ENCODE results near the gene SH3BP4. TPM values are rescaled to one million over a fixed set of nuclear protein-coding genes. Genes with fewer than 3 reads are reported as not detected.

SH3BP4 gene
- total RNA-seq, 4 donors from 2014 or later: 29.3 to 63.0 (median 42.9) TPM

DNA sequence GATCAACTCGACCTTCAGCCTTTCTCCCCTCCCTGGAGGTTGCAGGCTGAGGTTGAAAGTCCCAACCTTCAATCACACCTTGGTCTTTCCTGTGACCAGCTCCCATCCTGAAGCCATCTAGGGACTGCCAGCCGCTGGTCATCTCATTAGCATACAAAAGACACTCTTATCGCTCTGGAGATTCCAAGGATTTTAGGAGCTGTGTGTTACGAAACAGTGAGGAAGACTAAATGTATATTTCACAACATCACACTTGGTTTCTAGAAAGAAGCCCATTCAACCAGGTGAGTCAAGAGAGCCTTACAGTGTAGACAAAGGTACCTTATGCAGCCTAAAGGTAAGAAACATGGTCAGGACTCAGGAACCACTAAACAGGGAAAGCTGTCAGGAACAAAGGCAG lies 126.4 kb downstream of the SH3BP4 start:
- H3K27me3 ChIP-seq: no peaks in the 10 kb centered on the region
- 50 to 82% methylated on average over 2 to 3 of the region's 4 CpGs for WGBS, 2 donors (ENCODE audit: low coverage in 1 of 2)
- H3K9me3 ChIP-seq: no peaks in the 10 kb centered on the region
- no peaks in the 10 kb centered on the region for H3K4me1 ChIP-seq
- no peaks in the 10 kb centered on the region for H3K36me3 ChIP-seq
- no peak for ATAC-seq
- TF ChIP-seq POLR2AphosphoS5 (IDR thresholded peaks at IDR 0.05) (no peak), EP300 (IDR thresholded peaks at IDR 0.05) (no peak), POLR2A (IDR thresholded peaks at IDR 0.05) (no peak)
- H3K27ac ChIP-seq: no peak overlapping the region
- no peak overlapping the region for H3K4me3 ChIP-seq

DNA sequence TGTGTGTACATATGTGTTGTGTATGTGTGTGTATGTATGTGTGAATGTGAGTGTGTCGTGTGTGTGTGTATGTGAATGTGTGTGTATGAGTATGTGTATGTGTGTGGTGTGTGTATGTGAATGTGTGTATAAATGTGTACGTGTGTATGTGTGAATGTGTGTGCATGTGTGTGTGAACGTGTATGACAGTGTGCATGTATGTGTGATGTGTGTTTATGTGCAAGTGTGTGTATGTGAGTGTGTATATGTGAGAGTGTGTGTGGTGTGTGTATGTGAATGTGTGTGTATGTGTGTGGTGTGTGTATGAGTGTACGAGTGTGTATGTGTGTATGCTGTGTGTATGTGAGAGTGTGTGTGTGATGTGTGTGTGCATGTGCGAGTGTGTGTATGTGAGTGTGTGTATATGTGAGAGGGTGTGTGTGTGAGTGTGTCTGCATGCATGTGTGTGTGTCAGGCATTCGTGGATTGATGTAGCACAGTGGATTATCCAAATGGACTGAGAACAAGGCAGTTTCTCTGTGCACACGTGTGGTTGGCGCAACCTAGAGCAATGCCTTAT lies 127.2 kb downstream of the SH3BP4 start:
- 91 to 93% methylated on average over 6 to 8 of the region's 8 CpGs for WGBS, 2 donors (ENCODE audit: low coverage in 1 of 2)
- Histone ChIP-seq H3K36me3 (no peaks in the 10 kb centered on the region), H3K27me3 (no peaks in the 10 kb centered on the region), H3K4me3 (no peak overlapping the region), H3K4me1 (no peaks in the 10 kb centered on the region), H3K9me3 (no peaks in the 10 kb centered on the region), H3K27ac (no peak overlapping the region)
- ATAC-seq: no peak
- TF ChIP-seq POLR2AphosphoS5 (IDR thresholded peaks at IDR 0.05) (no peak), POLR2A (IDR thresholded peaks at IDR 0.05) (no peak), EP300 (IDR thresholded peaks at IDR 0.05) (no peak)
- TF ChIP-seq, protein P1, sequence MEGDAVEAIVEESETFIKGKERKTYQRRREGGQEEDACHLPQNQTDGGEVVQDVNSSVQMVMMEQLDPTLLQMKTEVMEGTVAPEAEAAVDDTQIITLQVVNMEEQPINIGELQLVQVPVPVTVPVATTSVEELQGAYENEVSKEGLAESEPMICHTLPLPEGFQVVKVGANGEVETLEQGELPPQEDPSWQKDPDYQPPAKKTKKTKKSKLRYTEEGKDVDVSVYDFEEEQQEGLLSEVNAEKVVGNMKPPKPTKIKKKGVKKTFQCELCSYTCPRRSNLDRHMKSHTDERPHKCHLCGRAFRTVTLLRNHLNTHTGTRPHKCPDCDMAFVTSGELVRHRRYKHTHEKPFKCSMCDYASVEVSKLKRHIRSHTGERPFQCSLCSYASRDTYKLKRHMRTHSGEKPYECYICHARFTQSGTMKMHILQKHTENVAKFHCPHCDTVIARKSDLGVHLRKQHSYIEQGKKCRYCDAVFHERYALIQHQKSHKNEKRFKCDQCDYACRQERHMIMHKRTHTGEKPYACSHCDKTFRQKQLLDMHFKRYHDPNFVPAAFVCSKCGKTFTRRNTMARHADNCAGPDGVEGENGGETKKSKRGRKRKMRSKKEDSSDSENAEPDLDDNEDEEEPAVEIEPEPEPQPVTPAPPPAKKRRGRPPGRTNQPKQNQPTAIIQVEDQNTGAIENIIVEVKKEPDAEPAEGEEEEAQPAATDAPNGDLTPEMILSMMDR (IDR thresholded peaks at IDR 0.05): no peak

DNA sequence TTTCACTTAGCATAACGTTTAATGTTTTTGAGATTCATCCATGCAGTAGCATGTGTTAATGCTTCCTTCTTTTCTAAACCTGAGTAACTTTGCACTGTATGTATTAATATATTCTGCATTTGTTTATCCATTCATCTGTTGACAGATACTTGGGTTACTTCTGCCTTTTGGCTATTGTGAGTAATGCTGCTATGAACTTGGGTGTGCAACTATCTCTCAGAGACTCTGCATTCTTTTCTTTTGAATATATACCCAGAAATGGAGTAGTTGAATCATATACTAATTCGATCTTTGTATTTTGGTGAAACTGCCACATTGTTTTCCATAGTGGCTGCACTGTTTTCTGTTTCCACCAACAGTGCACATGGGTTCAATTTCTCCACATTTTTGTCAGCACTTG lies 128.3 kb downstream of the SH3BP4 start:
- TF ChIP-seq, protein P1 (IDR thresholded peaks at IDR 0.05): no peak
- TF ChIP-seq EP300 (IDR thresholded peaks at IDR 0.05) (no peak), POLR2A (IDR thresholded peaks at IDR 0.05) (no peak), POLR2AphosphoS5 (IDR thresholded peaks at IDR 0.05) (no peak)
- Histone ChIP-seq H3K27me3 (no peaks in the 10 kb centered on the region), H3K9me3 (no peaks in the 10 kb centered on the region), H3K27ac (no peak overlapping the region), H3K4me1 (no peaks in the 10 kb centered on the region), H3K4me3 (no peak overlapping the region), H3K36me3 (no peaks in the 10 kb centered on the region)
- no peak for ATAC-seq
- WGBS, 2 donors (ENCODE audit: low coverage in 1 of 2): 43 to 57% methylated on average over 2 of the region's 2 CpGs

DNA sequence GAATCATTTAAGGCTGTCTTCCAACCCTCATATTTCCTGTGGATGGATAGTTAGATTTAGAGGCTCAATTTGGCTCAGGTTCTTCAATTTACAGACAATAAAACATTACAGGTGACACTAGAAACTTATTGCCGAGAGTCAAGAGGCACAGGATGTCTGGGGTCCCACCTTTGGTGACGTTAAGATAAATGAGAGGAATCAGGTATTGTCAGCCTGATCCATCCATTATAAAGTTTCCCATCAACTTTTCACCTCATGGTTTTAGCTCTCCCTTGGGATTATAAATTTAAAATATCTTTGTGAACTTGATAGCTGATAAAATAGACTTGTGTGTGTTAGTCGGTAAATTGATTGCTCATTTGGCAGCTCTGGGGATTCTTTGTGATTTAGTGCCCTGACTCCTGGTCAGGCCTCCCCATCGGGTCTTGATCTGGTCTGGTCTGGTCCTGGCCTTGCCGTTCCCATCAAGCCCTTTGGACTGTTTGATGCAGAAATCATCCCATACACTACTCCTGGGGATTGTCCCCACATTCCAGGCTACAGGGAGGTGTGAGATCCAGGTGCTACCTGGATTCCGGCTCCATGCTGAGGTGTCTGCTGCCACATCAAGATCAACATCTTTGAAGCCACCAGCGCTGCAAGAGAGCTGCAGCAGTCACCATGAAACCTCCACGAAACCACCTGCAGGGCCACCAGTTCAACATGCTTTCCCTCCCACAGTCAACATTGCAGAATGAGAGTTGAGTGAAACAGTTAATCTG lies 130.9 kb downstream of the SH3BP4 start:
- Histone ChIP-seq H3K27me3 (no peaks in the 10 kb centered on the region), H3K9me3 (no peaks in the 10 kb centered on the region), H3K36me3 (no peaks in the 10 kb centered on the region), H3K4me3 (no peak overlapping the region), H3K27ac (no peak overlapping the region), H3K4me1 (peaks cover 0 to 10% (median 0%) of the 10 kb centered on the region in 3 donors)
- ATAC-seq: no peak
- TF ChIP-seq, protein P1 (IDR thresholded peaks at IDR 0.05): no peak
- TF ChIP-seq POLR2AphosphoS5 (IDR thresholded peaks at IDR 0.05) (no peak), POLR2A (IDR thresholded peaks at IDR 0.05) (no peak), EP300 (IDR thresholded peaks at IDR 0.05) (no peak)
- 92% methylated on average over 7 of the region's 8 CpGs for WGBS, 2 donors (ENCODE audit: low coverage in 1 of 2)

DNA sequence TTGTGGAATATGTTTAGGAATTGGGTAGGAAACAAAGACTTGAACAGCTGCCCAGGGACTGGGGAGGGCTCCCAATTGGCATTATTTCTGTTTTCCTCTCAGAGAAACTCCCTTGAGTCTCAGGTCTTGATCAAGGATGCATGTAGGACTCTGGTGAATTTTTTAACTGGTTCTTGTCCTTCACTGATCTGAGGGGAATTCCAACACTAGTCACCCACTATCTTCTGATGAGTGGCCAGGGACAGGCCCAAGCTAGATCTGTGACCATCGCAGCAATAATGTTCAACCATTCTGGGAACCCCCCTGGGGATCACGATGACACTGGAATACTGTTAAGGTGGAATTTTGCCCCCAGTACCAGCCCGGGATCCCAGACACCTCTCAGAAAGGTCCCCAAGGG lies 132.0 kb downstream of the SH3BP4 start:
- Histone ChIP-seq H3K36me3 (no peaks in the 10 kb centered on the region), H3K9me3 (no peaks in the 10 kb centered on the region), H3K4me1 (peaks cover 0 to 21% (median 3%) of the 10 kb centered on the region in 3 donors), H3K27me3 (no peaks in the 10 kb centered on the region), H3K4me3 (no peak overlapping the region), H3K27ac (no peak overlapping the region)
- WGBS, 2 donors (ENCODE audit: low coverage in 1 of 2): 69 to 80% methylated on average over 1 to 2 of the region's 3 CpGs
- ATAC-seq: no peak
- no peak for TF ChIP-seq POLR2AphosphoS5 (IDR thresholded peaks at IDR 0.05)
- TF ChIP-seq EP300 (IDR thresholded peaks at IDR 0.05): no peak

DNA sequence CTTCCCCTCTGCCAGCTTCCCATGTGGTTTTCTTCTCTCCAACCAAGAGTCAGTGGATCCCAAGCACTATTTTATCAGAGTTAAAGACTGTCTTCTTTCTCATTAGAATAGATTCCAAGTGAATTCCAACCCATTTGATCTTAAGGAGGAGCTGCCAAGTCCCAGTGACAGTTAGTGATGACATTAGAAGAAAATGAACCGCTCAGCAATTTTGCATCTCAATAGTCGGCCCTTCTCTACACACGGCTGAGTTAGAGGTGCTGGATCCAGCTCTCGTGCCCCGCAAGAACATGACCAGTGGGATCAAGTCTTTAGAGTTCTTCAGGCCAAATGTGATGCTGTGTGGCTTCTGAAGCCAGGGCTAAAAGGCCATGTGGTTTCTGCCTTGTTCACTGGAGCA lies 132.6 kb downstream of the SH3BP4 start:
- TF ChIP-seq POLR2A (IDR thresholded peaks at IDR 0.05) (no peak), EP300 (IDR thresholded peaks at IDR 0.05) (no peak), POLR2AphosphoS5 (IDR thresholded peaks at IDR 0.05) (no peak)
- TF ChIP-seq, protein P1 (IDR thresholded peaks at IDR 0.05): no peak
- ATAC-seq: no peak
- no peaks in the 10 kb centered on the region for H3K36me3 ChIP-seq
- 50% methylated on average over 1 of the region's 5 CpGs; no CpG with 5 or more reads in 1 of the 2 donors for WGBS, 2 donors (ENCODE audit: low coverage in 1 of 2)
- H3K27me3 ChIP-seq: no peaks in the 10 kb centered on the region
- no peak overlapping the region for H3K27ac ChIP-seq
- no peak overlapping the region for H3K4me3 ChIP-seq
- peaks cover 0 to 26% (median 3%) of the 10 kb centered on the region in 3 donors for H3K4me1 ChIP-seq
- H3K9me3 ChIP-seq: no peaks in the 10 kb centered on the region

Measured in gastroesophageal sphincter (tissue), 4 donors.